ENCODE results near the gene TF. TPM values are rescaled to one million over a fixed set of nuclear protein-coding genes. Genes with fewer than 3 reads are reported as not detected.

TF gene
- total and polyA plus RNA-seq, 3 experiments from 2014 or later: 0.02 to 0.26 TPM; not detected in 1

GRCh38 chr3:133749427-133750258, 3.5 kb downstream of the TF start:
- peaks cover 0 to 4% (median 2%) of the 10 kb centered on the region in 3 donors for H3K4me1 Mint-ChIP-seq
- H3K4me3 Mint-ChIP-seq: no peak overlapping the region

GRCh38 chr3:133750259-133750656, 4.1 kb downstream of the TF start:
- Histone ChIP-seq H3K9me3 (ENCODE audit: low read length) (no peaks in the 10 kb centered on the region), H3K36me3 (ENCODE audit: insufficient read depth, low read length) (no peaks in the 10 kb centered on the region), H3K27me3 (ENCODE audit: insufficient read depth, low read length, poor library complexity, severe bottlenecking) (peaks cover 5% of the 10 kb centered on the region), H3K27ac (ENCODE audit: low read depth, low read length) (no peak overlapping the region), H3K4me1 (ENCODE audit: insufficient read depth, low read length) (no peaks in the 10 kb centered on the region), H3K4me3 (ENCODE audit: low read length) (no peak overlapping the region)
- no peak for DNase-seq
- ChIA-PET POLR2A (no interaction called here), CTCF (interaction anchor here (1.0 kb wide), 1 partner anchor 9 kb away, joined by 3 read pairs; no protein-coding TSS in a partner anchor)
- H3K9me3 Mint-ChIP-seq: no peaks in the 10 kb centered on the region
- peaks cover 24 to 28% of the 10 kb centered on the region in 2 donors for H3K27me3 Mint-ChIP-seq
- no peak overlapping the region for H3K27ac Mint-ChIP-seq
- H3K4me3 Mint-ChIP-seq: no peak overlapping the region
- peaks cover 0 to 1% (median 0%) of the 10 kb centered on the region in 3 donors for H3K36me3 Mint-ChIP-seq
- peaks cover 0 to 4% (median 2%) of the 10 kb centered on the region in 3 donors for H3K4me1 Mint-ChIP-seq

More at GRCh38 chr3:133749427-133750258, 3.5 kb downstream of the TF start:
- no peak overlapping the region for H3K27ac ChIP-seq (ENCODE audit: low read depth, low read length)
- CTCF ChIA-PET: interaction anchor here (1.0 kb wide), 1 partner anchor 10 kb away, joined by 3 read pairs; no protein-coding TSS in a partner anchor
- no peaks in the 10 kb centered on the region for H3K9me3 ChIP-seq (ENCODE audit: low read length)
- H3K27ac Mint-ChIP-seq: no peak overlapping the region
- no peak overlapping the region for H3K4me3 ChIP-seq (ENCODE audit: low read length)
- peaks cover 29 to 34% of the 10 kb centered on the region in 2 donors for H3K27me3 Mint-ChIP-seq
- peaks cover 0 to 1% (median 0%) of the 10 kb centered on the region in 3 donors for H3K36me3 Mint-ChIP-seq
- peaks cover 5% of the 10 kb centered on the region for H3K27me3 ChIP-seq (ENCODE audit: insufficient read depth, low read length, poor library complexity, severe bottlenecking)
- no peaks in the 10 kb centered on the region for H3K9me3 Mint-ChIP-seq
- POLR2A ChIA-PET: no interaction called here
- H3K4me1 ChIP-seq (ENCODE audit: insufficient read depth, low read length): no peaks in the 10 kb centered on the region
- no peaks in the 10 kb centered on the region for H3K36me3 ChIP-seq (ENCODE audit: insufficient read depth, low read length)
- DNase-seq: no peak

GRCh38 chr3:133753107-133753778, 7.0 kb downstream of the TF start:
- no peak overlapping the region for H3K4me3 Mint-ChIP-seq
- Histone ChIP-seq H3K27ac (ENCODE audit: low read depth, low read length) (no peak overlapping the region), H3K4me1 (ENCODE audit: insufficient read depth, low read length) (no peaks in the 10 kb centered on the region), H3K4me3 (ENCODE audit: low read length) (no peak overlapping the region), H3K9me3 (ENCODE audit: low read length) (no peaks in the 10 kb centered on the region), H3K36me3 (ENCODE audit: insufficient read depth, low read length) (no peaks in the 10 kb centered on the region), H3K27me3 (ENCODE audit: insufficient read depth, low read length, poor library complexity, severe bottlenecking) (no peaks in the 10 kb centered on the region)
- H3K27ac Mint-ChIP-seq: no peak overlapping the region
- no peak for DNase-seq
- H3K9me3 Mint-ChIP-seq: no peaks in the 10 kb centered on the region
- ChIA-PET POLR2A (no interaction called here), CTCF (no interaction called here)
- peaks cover 15 to 23% of the 10 kb centered on the region in 2 donors for H3K27me3 Mint-ChIP-seq
- peaks cover 0 to 1% (median 0%) of the 10 kb centered on the region in 3 donors for H3K36me3 Mint-ChIP-seq
- no peaks in the 10 kb centered on the region for H3K4me1 Mint-ChIP-seq

GRCh38 chr3:133753779-133754164, 7.6 kb downstream of the TF start:
- Histone ChIP-seq H3K36me3 (ENCODE audit: insufficient read depth, low read length) (no peaks in the 10 kb centered on the region), H3K4me1 (ENCODE audit: insufficient read depth, low read length) (no peaks in the 10 kb centered on the region), H3K27me3 (ENCODE audit: insufficient read depth, low read length, poor library complexity, severe bottlenecking) (no peaks in the 10 kb centered on the region), H3K4me3 (ENCODE audit: low read length) (no peak overlapping the region), H3K9me3 (ENCODE audit: low read length) (no peaks in the 10 kb centered on the region), H3K27ac (ENCODE audit: low read depth, low read length) (no peak overlapping the region)
- H3K9me3 Mint-ChIP-seq: no peaks in the 10 kb centered on the region
- H3K36me3 Mint-ChIP-seq: peaks cover 0 to 1% (median 0%) of the 10 kb centered on the region in 3 donors
- H3K4me3 Mint-ChIP-seq: no peak overlapping the region
- CTCF ChIA-PET: no interaction called here
- H3K4me1 Mint-ChIP-seq: no peaks in the 10 kb centered on the region
- POLR2A ChIA-PET: no interaction called here
- no peak overlapping the region for H3K27ac Mint-ChIP-seq
- peaks cover 12 to 25% of the 10 kb centered on the region in 2 donors for H3K27me3 Mint-ChIP-seq
- DNase-seq: no peak

GRCh38 chr3:133754455-133754854, 8.3 kb downstream of the TF start:
- Mint-ChIP-seq H3K9me3 (no peaks in the 10 kb centered on the region), H3K36me3 (peaks cover 0 to 1% (median 0%) of the 10 kb centered on the region in 3 donors), H3K4me3 (no peak overlapping the region), H3K27me3 (peaks cover 12 to 29% of the 10 kb centered on the region in 2 donors), H3K27ac (no peak overlapping the region), H3K4me1 (no peaks in the 10 kb centered on the region)
- POLR2A ChIA-PET: no interaction called here
- H3K4me3 ChIP-seq (ENCODE audit: low read length): no peak overlapping the region
- no peak overlapping the region for H3K27ac ChIP-seq (ENCODE audit: low read depth, low read length)
- no peaks in the 10 kb centered on the region for H3K4me1 ChIP-seq (ENCODE audit: insufficient read depth, low read length)
- no peak for DNase-seq
- CTCF ChIA-PET: no interaction called here
- no peaks in the 10 kb centered on the region for H3K36me3 ChIP-seq (ENCODE audit: insufficient read depth, low read length)
- no peaks in the 10 kb centered on the region for H3K9me3 ChIP-seq (ENCODE audit: low read length)
- H3K27me3 ChIP-seq (ENCODE audit: insufficient read depth, low read length, poor library complexity, severe bottlenecking): no peaks in the 10 kb centered on the region

- Mint-ChIP-seq H3K27me3 (peaks cover 6 to 29% of the 10 kb centered on the region in 2 donors), H3K36me3 (peaks cover 0 to 1% (median 0%) of the 10 kb centered on the region in 3 donors), H3K4me1 (no peaks in the 10 kb centered on the region), H3K27ac (no peak overlapping the region), H3K9me3 (no peaks in the 10 kb centered on the region), H3K4me3 (no peak overlapping the region)
- no peak for DNase-seq
- Histone ChIP-seq H3K4me3 (ENCODE audit: low read length) (no peak overlapping the region), H3K27me3 (ENCODE audit: insufficient read depth, low read length, poor library complexity, severe bottlenecking) (no peaks in the 10 kb centered on the region), H3K9me3 (ENCODE audit: low read length) (no peaks in the 10 kb centered on the region), H3K27ac (ENCODE audit: low read depth, low read length) (no peak overlapping the region), H3K36me3 (ENCODE audit: insufficient read depth, low read length) (no peaks in the 10 kb centered on the region), H3K4me1 (ENCODE audit: insufficient read depth, low read length) (no peaks in the 10 kb centered on the region)
- CTCF ChIA-PET: no interaction called here
- POLR2A ChIA-PET: no interaction called here
Measured at GRCh38 chr3:133754973-133755828, 9.0 kb downstream of the TF start.

GRCh38 chr3:133756716-133757694, 10.8 kb downstream of the TF start:
- CTCF ChIA-PET: no interaction called here
- DNase-seq: no peak
- H3K9me3 ChIP-seq (ENCODE audit: low read length): no peaks in the 10 kb centered on the region
- no peaks in the 10 kb centered on the region for H3K36me3 ChIP-seq (ENCODE audit: insufficient read depth, low read length)
- POLR2A ChIA-PET: no interaction called here
- H3K36me3 Mint-ChIP-seq: no peaks in the 10 kb centered on the region
- H3K27ac ChIP-seq (ENCODE audit: low read depth, low read length): no peak overlapping the region
- no peak overlapping the region for H3K4me3 ChIP-seq (ENCODE audit: low read length)
- H3K4me1 ChIP-seq (ENCODE audit: insufficient read depth, low read length): no peaks in the 10 kb centered on the region
- peaks cover 6 to 26% of the 10 kb centered on the region in 2 donors for H3K27me3 Mint-ChIP-seq
- no peak overlapping the region for H3K27ac Mint-ChIP-seq
- H3K9me3 Mint-ChIP-seq: no peaks in the 10 kb centered on the region
- H3K4me3 Mint-ChIP-seq: no peak overlapping the region
- no peaks in the 10 kb centered on the region for H3K4me1 Mint-ChIP-seq
- no peaks in the 10 kb centered on the region for H3K27me3 ChIP-seq (ENCODE audit: insufficient read depth, low read length, poor library complexity, severe bottlenecking)
